Measurements from ENCODE around the gene SERPIND1.

The SERPIND1 gene

GRCh38 chr22:20741634-20742581 is 32.0 kb upstream of the SERPIND1 start:
- no peak for ATAC-seq
- TF ChIP-seq PATZ1 (CRISPR knock-in tag; IDR thresholded peaks at IDR 0.05; ENCODE audit: borderline replicate concordance) (no peak), TSHZ2 (CRISPR knock-in tag; IDR thresholded peaks at IDR 0.05) (no peak), ZNF70 (CRISPR knock-in tag; IDR thresholded peaks at IDR 0.05) (no peak), ZNF8 (CRISPR knock-in tag; IDR thresholded peaks at IDR 0.05) (no peak), ESRRG (CRISPR knock-in tag; IDR thresholded peaks at IDR 0.05) (no peak), BACH2 (CRISPR knock-in tag; IDR thresholded peaks at IDR 0.05; ENCODE audit: borderline replicate concordance) (no peak), ZC3H10 (CRISPR knock-in tag; IDR thresholded peaks at IDR 0.05) (no peak), CSDC2 (CRISPR knock-in tag; IDR thresholded peaks at IDR 0.05) (no peak), TCF4 (CRISPR knock-in tag; IDR thresholded peaks at IDR 0.05; ENCODE audit: borderline replicate concordance) (no peak), ZFP3 (CRISPR knock-in tag; IDR thresholded peaks at IDR 0.05) (no peak)

- no peak for ATAC-seq
- no peak for TF ChIP-seq TSHZ2 (CRISPR knock-in tag; IDR thresholded peaks at IDR 0.05)
- no peak for TF ChIP-seq PATZ1 (CRISPR knock-in tag; IDR thresholded peaks at IDR 0.05; ENCODE audit: borderline replicate concordance)
- TF ChIP-seq TOX (CRISPR knock-in tag; IDR thresholded peaks at IDR 0.05; ENCODE audit: borderline replicate concordance) = no peak
- TF ChIP-seq RARB (CRISPR knock-in tag; IDR thresholded peaks at IDR 0.05) = no peak
- no peak for TF ChIP-seq ZNF8 (CRISPR knock-in tag; IDR thresholded peaks at IDR 0.05)
- TF ChIP-seq ZFP30 (CRISPR knock-in tag; IDR thresholded peaks at IDR 0.05) = no peak
- no peak for TF ChIP-seq GLIS3 (CRISPR knock-in tag; IDR thresholded peaks at IDR 0.05)
- no peak for TF ChIP-seq ZC3H10 (CRISPR knock-in tag; IDR thresholded peaks at IDR 0.05)
- TF ChIP-seq ZNF70 (CRISPR knock-in tag; IDR thresholded peaks at IDR 0.05) = no peak
- TF ChIP-seq PPARA (CRISPR knock-in tag; IDR thresholded peaks at IDR 0.05; ENCODE audit: borderline replicate concordance) = no peak
Observed at GRCh38 chr22:20742764-20743163, 31.1 kb upstream of the SERPIND1 start.

- TF ChIP-seq RARB (CRISPR knock-in tag; IDR thresholded peaks at IDR 0.05) (no peak), CREB5 (CRISPR knock-in tag; IDR thresholded peaks at IDR 0.05; ENCODE audit: low read depth) (no peak)
- no peak for ATAC-seq
Observed at GRCh38 chr22:20744456-20744855, 29.5 kb upstream of the SERPIND1 start.
